Left ventricle myocardium inferior (tissue), 1 donor: Measurements from ENCODE around the gene GATA5. TPM values are rescaled to one million over a fixed set of nuclear protein-coding genes. Genes with fewer than 3 reads are reported as not detected.

Source experiments
- DNase-seq: peaks from one replicate; pipeline ENCODE4 v3.0.0-alpha.2; 2020
- H3K27ac ChIP-seq: fragments of 200-600 bp; replicated peaks from 2 replicates; pipeline ENCODE4 v1.8.0; 2021
- H3K27me3 ChIP-seq: fragments of 200-600 bp; 2 replicates; pipeline ENCODE4 v1.8.0; 2021; ENCODE audit warnings: low read depth
- H3K36me3 ChIP-seq: fragments of 200-600 bp; 2 replicates; pipeline ENCODE4 v1.8.0; 2021
- H3K4me1 ChIP-seq: fragments of 200-600 bp; 2 replicates; pipeline ENCODE4 v1.8.0; 2021
- H3K4me3 ChIP-seq: fragments of 200-600 bp; 2 replicates; pipeline ENCODE4 v1.8.0; 2021; ENCODE audit warnings: mild to moderate bottlenecking, moderate library complexity
- H3K9me3 ChIP-seq: fragments of 200-600 bp; replicated peaks from 2 replicates; pipeline ENCODE4 v1.8.0; 2021
- CTCF ChIP-seq: fragments of 200-600 bp; IDR thresholded peaks from 2 replicates; pipeline ENCODE4 v1.8.0; 2021; ENCODE audit warnings: antibody characterized with exemption, mild to moderate bottlenecking, borderline replicate concordance
- intact Hi-C: fragments of 100-400 bp; cut with micrococcal nuclease; formaldehyde crosslinking; loops from one replicate; pipeline ENCODE4 v1.11.0; 2022
- total RNA-seq: library from RNA; stranded (reverse); fragmentation: NEBNext Ultra II Directional; extraction: Animal tissue kit (Norgen Biotek cat#: 25700); gene quantifications from one replicate; pipeline ENCODE4 v1.2.1, GENCODE V29; 2021
- donor health status: DM: no; HTN: yes; CAD: no; lungs with severe emphysema.

GATA5 gene
- total RNA-seq, 1 donor from 2014 or later = 0.69 TPM

DNA sequence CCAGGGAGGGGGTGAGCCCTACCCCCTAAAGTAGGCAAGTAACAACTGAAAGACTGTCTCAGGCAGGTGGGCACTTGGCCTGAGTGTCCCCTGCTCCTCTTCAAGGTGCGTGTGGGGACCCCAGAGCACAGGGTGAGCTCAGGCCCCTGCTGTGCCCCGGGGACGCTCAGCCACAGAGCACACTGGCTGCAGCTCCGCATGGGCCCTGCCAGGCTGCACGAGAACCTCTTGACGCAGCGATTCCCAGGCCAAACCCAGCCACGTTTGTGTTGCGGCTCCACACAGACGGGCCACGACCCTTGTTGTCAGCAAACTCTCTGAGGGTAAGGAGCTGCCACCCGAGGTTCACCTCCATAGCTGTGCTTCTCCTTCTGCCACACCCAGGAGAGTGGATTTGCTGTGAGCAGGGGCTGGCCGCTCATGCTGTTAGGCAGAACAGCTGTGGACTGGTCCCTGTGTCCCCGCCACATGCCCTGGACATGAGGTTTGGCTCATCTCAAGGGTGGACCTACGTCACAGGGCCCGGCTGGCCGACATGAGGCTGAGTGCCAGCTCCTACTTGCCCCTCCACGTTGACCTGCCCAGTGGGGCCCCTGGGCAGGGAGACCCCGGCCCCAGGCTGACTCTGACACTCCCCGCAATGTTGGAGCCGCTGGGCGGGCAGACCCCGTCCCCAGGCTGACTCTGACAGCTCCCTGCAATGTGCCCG, 29.7 kb upstream of the GATA5 start:
- Histone ChIP-seq H3K27me3 (no peaks in the 10 kb centered on the region), H3K4me3 (no peak overlapping the region), H3K4me1 (peaks cover under 1% of the 10 kb centered on the region), H3K36me3 (no peaks in the 10 kb centered on the region), H3K27ac (no peak overlapping the region), H3K9me3 (no peaks in the 10 kb centered on the region)
- DNase-seq = no peak
- no peak for TF ChIP-seq CTCF
- intact Hi-C loops = loop anchor here (10.0 kb wide), 1 partner anchor 289 kb away; the partner anchor contains the start of gene MRGBP

- no peaks in the 10 kb centered on the region for H3K36me3 ChIP-seq
- H3K4me3 ChIP-seq = no peak overlapping the region
- TF ChIP-seq CTCF = no peak
- intact Hi-C loops = loop anchor here (10.0 kb wide), 1 partner anchor 290 kb away; the partner anchor contains the start of gene MRGBP
- H3K4me1 ChIP-seq = peaks cover 8% of the 10 kb centered on the region
- H3K27me3 ChIP-seq = no peaks in the 10 kb centered on the region
- H3K27ac ChIP-seq = no peak overlapping the region
- no peak for DNase-seq
- no peaks in the 10 kb centered on the region for H3K9me3 ChIP-seq
Observed at GRCh38 chr20:62504323-62504722, 28.5 kb upstream of the GATA5 start.

DNA sequence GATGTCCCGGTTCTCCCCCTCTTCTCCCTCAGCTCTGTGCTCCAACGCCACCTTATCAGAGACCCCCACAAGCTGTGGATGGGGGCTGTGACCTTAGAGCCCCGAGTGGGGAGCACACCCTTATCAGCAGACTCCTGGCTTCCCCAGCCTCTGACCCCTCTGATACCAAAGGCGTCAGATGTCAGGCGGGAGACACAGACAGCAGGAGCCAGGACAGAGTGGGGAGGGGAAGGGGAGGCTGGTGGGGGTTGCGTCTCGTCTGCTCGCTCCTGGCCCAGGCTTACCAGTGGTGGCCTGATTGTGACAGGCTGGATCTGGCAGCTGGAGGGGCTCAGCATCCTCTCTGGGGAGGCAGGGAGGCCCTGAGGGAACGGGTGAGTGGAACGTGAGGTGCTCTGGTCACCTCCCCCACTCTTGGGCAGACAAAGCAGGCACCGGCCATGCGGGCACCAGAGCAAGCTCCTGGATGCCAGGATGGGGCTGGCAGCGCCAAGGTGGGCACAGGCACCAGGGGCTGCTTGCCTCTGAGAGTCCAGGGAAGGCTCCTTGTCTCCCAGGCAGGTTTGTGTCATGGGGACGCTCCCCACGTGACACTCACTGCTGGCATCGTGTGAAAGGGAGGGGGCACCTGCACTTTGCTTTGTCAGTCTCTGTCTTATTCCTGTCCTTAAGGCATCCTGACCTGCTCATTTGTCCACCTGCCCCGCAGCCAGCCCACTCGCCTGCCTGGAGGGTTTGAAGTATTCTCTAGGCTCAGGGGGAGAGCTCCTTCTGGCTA, 27.8 kb upstream of the GATA5 start:
- intact Hi-C loops = loop anchor here (10.0 kb wide), 1 partner anchor 291 kb away; the partner anchor contains the start of gene MRGBP
- no peak for DNase-seq
- no peaks in the 10 kb centered on the region for H3K36me3 ChIP-seq
- TF ChIP-seq CTCF = no peak
- no peaks in the 10 kb centered on the region for H3K9me3 ChIP-seq
- no peak overlapping the region for H3K27ac ChIP-seq
- H3K27me3 ChIP-seq = peaks cover 3% of the 10 kb centered on the region
- no peak overlapping the region for H3K4me3 ChIP-seq
- peaks cover 8% of the 10 kb centered on the region for H3K4me1 ChIP-seq

- Histone ChIP-seq H3K4me1 (peaks cover 8% of the 10 kb centered on the region), H3K4me3 (no peak overlapping the region), H3K27ac (no peak overlapping the region), H3K9me3 (no peaks in the 10 kb centered on the region), H3K36me3 (no peaks in the 10 kb centered on the region), H3K27me3 (peaks cover 3% of the 10 kb centered on the region)
- TF ChIP-seq CTCF = no peak
- DNase-seq = no peak
- intact Hi-C loops = loop anchor here (10.0 kb wide), 1 partner anchor 292 kb away; the partner anchor contains the start of gene MRGBP
Observed at GRCh38 chr20:62502496-62503095, 26.8 kb upstream of the GATA5 start.

DNA sequence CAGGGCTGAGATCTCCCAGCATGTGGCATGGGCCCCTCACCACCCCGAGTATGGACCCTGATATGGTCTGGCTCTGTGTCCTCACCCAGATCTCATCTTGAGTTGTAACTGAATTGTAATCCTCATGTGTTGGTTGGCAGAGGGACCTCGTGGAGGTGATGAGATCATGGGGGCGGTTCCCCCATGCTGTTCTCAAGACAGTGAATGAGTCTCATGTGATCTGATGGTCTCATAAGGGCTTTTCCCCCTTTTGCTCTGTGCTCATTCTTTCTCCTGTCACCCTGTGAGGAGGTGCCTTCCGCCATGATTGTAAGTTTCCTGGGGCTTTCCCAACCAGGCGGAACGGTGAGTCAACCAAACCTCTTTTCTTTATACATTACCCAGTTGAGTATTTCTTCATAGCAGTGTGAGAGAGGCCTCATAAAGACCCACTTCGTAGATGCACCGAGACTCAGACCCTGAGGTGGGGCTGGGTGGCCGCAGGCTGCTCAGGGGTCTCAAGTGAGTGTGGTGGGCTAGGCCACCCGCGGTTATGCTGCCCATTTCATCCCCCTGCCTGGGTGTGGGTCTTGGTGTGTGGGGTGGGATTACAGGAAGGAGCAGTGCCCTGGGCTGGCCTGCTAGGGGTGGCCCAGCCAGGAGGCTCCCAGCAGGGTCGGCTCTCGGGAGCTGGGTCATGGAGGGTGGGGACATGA, 26.2 kb upstream of the GATA5 start:
- Histone ChIP-seq H3K9me3 (no peaks in the 10 kb centered on the region), H3K27me3 (peaks cover 7% of the 10 kb centered on the region), H3K36me3 (no peaks in the 10 kb centered on the region), H3K4me3 (no peak overlapping the region), H3K4me1 (peaks cover 10% of the 10 kb centered on the region), H3K27ac (no peak overlapping the region)
- intact Hi-C loops = loop anchor here (10.0 kb wide), 1 partner anchor 293 kb away; the partner anchor contains the start of gene MRGBP
- TF ChIP-seq CTCF = no peak
- no peak for DNase-seq
